GM19468 (cell line): ENCODE measurements around the gene MED22.
A peak's percentile ranks its signal among the peaks of the same experiment; 100 is the strongest.
"Not testable (repeated sequence)": the region's sequence is repeated elsewhere in the genome, so short reads cannot be mapped to it uniquely, and the experiment has no call there.

Experiments
- ATAC-seq: cut with Tn5 transposase; IDR thresholded peaks from one replicate; pipeline ENCODE4 v1.9.1; 2021; ENCODE audit warnings: mild to moderate bottlenecking, moderate library complexity, moderate number of reproducible peaks; ENCODE audit not compliant: unreplicated experiment; ENCODE audit errors: extremely low read depth

Gene MED22

DNA sequence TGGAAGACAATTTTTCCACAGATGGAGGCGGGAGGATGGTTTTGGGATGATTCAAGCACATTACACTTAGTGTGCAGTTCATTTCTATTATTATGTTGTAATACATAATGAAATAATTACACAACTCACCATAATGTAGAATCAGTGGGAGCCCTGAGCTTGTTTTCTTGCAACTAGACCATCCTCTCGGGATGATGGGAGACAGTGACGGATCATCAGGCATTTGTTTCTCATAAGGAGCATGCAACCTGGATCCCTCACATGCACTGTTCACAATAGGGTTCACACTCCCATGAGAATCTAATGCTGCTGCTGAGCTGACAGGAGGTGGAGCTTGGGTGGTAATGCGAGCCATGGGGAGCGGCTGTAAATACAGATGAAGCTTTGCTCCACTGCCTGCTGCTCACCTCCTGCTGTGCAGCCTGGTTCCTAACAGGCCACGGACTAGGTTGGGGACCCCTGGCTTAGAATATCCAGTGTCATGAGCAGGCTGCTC, 29.8 kb upstream of the MED22 start:
- no peak for ATAC-seq

DNA sequence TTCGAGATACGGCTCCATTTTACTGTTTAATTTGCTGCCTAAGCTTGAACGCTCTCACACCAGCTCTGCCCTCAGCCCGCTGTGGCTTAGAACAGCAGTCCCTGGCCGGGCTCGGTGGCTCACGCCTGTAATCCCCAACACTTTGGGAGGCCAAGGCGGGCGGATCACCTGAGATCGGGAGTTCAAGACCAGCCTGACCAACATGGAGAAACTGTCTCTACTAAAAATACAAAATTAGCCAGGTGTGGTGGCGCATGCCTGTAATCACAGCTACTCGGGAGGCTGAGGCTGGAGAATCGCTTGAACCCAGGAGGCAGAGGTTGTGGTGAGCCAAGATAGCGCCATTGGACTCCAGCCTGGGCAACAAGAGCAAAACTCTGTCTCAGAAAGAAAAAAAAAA, 29.3 kb upstream of the MED22 start:
- not testable (repeated sequence) for ATAC-seq

DNA sequence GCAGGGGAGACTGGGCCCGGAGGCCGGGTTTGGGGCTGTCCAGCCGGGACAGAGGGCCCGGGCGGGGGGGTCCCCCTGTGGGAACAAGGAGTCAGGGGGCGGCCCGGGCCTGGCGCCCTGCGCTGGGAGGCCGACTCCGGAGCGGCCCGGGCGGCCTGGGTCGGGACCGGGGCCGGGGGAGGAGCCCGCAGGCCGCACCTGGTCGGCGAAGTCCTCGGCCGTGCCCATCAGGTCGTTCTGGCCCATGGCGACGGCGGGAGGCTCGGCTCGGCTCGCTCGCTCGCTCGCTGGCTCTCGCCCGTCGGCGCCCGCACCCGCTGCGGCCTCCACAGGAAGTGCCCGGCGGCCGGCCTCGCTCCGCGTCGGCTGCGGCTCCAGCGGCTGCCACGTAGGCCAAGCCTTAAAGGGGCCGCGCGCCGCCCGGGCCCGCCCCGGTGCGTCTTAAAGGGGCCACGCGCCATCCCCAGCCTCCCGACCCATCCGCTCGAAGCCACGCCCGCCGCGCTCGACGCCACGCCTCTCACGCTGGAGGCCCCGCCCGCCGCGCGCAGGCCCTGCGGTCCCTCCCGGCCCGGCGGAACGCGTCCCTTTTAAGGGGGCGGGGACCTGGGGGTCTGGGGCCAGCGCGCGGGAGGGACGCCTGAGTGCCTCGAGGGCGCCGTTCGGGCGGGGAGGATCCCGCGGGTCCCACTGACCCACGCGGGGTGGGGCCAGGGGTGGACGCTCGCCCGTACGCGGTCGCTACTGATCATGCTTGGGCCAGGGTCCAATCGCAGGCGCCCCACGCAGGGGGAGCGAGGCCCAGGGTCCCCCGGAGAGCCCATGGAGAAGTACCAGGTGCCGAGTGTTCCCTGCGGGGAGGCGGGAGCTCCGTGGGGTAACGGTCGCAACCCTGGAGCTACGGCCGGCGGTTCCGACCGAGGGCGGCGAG, 28.1 kb upstream of the MED22 start, which contains the start of the genes STKLD1 and SURF4:
STKLD1 (plus strand) TSS at position 643 of the 931 bp plus-strand sequence; CDS start at position 751, 108 bp downstream.
SURF4 (minus strand) TSS at position 337 of the 931 bp plus-strand sequence; CDS start at position 246, 91 bp downstream.
- peak; percentile 75 for ATAC-seq

DNA sequence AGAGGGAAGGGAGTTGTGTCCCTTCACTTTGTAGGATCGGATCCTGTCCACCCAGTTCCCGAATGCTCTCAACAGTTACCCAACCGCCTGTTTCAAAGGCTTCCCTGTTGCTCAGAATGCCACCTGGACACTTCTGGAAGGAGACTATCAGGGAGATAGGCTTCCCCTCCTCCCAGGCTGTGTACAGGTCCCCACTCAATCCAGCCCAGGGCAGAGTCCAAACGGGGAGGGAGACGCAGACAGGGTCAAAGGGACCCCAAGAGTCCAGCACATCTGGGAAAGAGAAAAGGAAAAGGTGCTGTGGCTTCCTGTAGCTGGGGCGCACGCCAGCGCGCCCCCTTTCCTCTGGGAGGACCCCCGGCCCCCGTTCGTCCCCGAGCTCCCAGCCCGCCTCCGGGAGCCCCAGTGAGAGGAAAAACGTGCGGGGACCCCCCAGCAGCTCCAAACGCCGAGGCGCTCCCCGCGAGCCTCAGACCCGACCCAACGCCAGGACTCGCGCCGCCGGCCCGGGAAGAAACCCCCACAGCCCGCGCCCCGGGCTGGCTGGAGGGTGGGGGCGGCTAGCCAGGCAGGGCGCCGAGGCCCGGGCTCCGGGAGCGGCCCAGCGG, 27.3 kb upstream of the MED22 start:
- no peak for ATAC-seq

DNA sequence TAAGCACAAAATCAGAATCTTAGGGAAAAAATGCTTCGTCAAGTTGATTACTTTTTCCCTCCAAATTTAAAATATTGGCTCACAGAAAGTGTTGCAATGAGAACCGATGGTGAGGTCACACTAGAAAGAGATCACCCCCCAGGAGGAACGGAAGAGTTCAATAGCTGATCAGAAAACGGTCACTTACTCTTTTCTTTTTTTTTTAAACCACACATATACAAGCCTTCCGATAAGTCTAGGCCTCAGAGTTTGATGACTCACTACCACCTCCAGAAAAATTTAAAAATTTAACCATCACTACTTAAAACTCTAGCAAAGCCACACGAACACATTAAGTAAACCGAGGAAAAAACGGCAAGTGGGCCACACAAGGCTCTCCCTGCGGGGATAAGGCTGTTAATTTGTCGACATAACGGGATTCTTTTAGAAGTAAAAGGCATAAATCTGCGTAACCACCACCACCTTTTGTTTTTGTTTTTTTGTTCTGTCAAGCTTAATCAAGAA, 26.7 kb upstream of the MED22 start:
- ATAC-seq, result no peak

DNA sequence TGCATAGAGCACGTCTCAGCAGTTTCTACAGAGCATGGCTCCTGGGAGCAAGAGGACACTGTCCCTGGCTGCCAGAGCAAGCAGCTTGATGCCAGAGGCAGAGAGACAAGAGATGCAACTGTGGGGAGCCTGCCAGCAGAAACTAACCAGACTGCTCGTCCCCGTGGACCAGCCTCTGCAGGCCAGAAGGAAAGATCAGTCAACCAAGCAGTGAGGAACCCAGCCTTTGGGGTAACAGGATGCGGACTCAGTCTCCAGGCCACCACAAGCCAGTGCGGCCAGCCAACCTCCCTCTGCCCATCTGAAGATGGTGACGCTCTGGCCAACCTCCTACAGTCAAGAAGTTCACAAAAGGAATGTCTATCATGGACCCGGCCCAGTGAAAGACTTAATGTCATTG, 24.2 kb upstream of the MED22 start:
- ATAC-seq, result no peak

DNA sequence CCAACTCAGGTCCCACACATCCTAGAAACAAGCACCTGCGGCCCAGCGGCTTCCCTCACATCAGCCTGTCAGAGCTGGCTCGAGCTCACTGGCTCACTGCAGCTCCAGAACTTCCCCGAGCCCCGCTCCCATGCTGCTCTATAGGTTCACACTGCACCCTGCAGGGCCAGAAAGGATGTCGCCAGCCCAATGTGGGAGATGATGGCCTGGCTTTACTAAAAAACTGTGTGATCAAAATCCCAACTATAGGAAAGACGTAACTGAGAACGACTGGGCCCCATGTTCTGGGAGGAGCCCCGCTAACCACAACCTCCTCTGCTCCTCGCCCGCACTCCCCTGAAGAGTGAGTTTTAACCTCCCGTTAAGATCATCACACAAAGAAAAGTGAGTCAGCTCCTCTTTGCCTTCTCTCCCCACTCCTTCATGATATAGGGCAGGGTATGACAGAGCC, 23.4 kb upstream of the MED22 start:
- no peak for ATAC-seq

DNA sequence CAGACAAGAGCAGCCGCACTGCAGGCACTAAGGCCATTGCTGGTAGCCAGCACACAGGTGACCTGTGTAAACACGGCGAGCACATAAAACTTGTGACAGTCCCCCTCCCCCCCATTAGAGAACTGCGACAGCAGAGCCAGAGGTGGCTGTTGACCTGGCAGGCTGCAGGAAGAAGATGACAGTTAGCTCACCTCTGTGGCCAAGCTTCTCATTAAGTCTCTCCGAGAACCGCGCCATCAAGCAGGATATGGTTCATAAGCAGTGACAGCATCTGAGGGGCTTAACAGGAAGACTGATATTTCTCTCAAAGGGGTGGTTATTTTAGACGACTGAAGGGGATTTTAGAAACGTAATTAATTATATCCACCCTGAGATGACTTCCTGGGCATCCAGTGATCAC, 22.8 kb upstream of the MED22 start:
- no peak for ATAC-seq

DNA sequence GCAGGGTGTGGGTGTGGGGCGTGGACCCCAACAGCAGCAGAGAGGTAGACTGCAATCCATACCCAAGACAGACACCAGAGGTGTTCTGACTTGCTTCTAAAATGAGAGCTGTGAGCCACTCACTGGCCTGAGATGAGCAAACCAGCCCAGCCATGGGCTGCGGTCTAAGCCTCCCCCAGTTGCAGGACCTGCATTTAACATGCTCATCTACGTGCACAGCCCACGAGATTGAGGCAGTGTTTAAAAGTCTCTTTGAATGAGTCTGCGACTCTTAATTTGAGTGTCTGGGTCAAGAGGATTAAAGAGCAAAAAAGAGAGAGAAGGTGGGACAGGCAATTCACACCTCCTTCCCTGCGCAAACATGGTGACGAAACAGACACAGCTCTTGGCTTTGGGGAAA, 22.0 kb upstream of the MED22 start:
- no peak for ATAC-seq

DNA sequence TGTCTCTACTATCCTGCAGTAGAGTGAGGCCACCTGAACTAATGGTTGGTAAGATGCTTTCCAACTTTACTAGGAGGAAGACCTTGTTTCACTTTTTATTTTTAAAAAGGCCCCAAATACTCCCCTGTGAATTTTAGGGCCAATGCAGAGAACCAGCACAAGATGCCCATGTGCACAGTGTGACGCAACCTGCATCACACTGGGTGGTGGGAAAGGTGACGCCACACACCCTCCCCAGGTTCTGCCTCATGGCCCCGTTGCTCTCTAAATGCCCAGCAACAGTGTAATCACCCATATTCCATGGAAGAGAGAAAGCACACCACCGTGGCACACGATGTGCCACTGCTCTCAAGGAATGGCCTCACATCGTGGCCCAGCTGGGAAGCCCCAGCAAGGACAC, 21.5 kb upstream of the MED22 start:
- ATAC-seq, result no peak

DNA sequence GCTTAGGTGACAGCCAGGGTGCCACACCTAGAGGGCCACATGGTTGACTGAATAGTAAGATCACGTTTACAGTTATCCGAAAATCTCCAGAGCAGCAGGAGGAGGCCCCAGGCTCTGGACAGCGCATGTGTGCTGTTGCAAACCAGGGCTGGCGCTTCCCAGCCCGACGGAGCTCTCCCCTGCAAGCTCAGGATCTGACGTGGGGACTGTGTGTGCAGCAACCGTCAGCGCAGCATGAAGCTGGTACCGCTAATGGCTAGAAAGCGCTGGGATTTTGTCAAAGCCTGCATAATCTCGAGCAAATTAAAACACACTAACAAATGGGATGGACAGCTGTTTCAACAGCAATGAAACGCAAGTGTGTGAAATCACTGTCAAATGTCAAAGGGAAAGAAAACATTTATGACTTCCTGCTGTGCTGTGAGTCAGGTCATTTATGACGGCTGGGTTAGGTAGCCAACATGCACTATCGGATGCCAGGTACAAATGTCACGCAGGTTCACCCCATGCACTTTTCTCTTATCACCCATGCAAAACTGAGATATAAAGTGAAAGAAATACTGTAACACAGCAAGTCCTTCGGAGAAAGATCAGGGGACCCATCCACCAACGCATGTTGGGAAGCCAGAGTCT, 20.4 kb upstream of the MED22 start:
- no peak for ATAC-seq

DNA sequence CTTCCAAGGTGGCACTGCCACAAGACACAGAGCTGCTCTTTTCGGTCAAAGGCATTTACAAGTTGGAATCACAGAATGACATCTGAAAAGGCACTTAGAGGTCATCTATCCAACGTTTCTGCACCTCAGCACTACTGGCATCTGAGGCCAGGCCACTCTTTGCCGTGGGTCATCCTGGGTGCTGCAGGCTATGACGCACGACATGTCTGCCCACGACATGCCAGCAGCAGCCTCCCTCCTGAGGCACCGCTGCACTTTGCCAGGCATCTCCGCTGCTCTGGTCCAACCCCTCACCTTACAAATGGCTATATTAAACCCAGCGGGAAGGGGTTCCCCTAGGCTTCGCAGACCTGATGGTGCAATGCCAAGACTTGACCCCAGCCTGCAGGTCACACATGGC, 19.8 kb upstream of the MED22 start:
- no peak for ATAC-seq

DNA sequence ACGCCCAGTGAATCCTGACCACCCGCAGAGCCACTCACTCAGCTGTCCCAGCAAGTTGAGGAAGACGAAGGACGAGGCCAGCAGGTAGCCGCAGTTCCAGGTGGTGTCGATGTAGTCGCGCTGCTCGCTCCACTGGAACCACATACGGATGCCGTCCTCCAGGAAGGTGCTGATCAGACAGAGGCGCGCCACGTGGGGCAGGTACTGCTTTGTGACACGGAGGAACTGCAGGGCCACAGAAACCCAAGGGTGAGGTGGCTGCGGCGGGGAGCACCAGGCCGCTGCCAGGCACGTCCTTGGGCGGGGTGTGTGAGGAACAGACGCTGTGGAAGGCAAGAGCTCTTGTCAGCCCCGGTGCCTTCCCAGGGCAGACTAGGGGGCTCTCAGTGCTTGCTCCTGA, 19.3 kb upstream of the MED22 start:
- no peak for ATAC-seq

DNA sequence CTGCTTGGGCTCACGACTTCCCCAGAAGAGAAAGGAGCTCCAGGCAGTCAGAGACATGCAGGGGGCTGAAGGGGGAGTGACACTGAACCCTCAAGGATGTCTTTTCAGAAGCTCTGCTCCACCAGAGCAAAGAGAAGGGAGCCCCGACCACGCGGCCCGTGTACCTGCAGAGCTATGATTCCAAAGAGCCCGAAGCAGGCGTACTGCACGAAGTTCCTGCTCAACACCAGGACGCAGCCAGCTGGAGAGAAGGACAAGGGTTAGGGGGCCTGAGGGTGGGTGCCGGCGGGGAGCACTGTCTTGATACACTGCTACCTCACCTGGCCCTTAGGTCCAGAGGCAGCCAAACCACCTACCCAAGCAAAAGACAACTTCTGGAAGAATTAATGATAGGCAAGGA, 18.5 kb upstream of the MED22 start:
- ATAC-seq, result no peak

DNA sequence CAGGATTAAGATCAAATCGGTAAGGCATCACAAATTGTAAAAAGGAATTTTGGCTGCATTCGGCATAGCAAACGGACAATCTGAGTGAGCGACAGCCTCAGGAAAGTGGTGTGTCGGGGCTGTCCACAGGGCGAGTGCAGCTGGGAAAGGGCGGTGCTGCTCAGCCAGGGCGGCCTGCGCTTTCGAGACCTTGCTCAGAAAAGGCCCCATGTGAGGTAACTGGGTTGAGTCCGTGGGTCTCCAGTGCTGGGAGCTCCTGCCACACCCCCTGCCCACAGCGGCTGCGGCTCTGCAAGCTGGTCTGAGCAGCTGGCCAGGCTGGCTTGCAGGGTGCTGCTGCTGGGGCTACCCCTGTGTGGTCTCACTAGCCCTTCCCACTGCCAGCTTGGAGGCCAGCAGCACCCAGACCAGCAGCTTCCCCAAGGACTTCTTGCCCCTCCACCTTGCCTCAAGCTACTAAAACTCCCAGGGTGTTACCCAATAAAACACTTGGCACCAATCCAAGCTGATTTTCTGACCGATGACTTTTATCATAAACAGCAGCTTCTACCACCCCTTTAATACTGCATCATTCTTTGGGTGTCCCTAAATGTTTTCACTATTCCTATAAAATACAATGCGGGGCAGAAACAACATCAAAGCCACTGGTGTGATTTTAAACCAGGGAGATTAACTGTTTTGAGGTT, 14.6 kb upstream of the MED22 start:
- ATAC-seq, result no peak

DNA sequence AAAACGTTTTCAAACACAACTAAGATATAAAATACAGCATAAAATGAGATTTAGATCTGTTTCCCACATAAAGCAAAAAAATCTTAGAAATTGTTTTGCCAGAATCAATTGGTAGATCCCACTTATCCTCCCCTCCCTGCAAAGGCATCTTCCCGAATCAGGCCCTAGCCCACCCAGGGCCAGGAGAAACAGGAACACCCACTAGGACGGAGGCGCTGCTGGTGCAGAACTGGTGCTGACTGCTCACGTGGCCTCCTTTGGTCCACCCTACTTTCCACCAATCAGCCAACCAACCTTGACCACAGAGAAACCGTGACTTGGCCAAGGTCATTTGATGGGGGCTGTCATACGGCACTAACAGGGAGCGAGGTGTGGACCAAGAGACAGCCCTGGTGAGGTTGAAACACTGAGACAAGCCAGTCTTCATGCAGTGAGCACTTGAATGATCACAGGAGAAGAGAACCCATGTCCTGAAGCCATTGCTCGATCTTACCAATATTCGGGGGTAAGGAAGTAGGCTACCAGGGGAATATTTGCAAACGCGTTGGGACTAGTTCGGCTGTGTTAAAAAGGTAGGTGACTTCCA, 13.7 kb upstream of the MED22 start:
- ATAC-seq, result no peak

DNA sequence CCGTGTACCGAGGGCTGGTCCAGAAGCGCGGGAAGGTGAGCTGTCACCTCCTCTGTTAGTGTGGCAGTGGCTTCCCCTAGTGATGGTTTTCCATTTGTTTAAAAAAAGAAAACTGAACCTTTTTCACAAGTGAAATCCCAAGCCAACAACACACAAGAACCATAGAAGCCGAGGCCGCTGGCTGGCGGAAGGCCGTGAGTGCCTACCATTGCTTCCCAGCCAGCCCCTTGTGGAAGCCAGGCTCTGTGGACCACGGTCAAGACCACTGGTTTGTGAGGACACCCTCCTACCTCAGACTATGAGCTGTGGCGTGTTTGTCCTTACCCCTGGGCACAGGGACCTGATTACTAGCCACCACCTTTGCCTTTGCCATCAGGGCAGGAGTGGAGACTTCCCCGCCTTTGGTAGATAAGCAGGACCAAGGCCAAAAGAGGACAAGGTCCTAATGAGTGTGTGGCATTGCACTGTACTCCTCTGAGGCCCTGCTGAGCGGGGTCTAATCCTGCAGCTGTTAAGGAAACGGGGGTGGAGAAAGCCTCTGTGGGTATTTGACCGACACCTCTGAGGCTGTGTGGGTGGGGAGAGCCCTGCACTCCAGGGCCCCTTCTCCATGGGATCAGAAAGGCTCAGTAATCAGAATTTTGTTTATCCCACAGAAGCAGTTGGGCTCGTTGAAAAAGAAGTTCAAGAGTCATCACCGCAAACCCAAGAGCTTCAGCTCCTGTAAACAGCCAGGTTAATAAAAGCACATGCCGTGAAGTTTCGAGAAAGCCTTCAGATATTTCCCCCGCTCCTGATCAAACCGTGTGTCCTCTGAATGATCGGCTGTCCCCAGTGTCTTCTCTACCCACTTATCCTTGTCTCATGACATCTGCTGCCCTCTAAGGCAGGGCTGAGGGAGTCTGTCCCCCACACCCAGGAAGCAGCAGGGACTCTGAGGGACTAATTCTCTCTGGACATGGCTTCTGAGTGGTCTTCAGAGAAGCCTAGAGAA, 12.8 kb upstream of the MED22 start:
- ATAC-seq, result no peak

DNA sequence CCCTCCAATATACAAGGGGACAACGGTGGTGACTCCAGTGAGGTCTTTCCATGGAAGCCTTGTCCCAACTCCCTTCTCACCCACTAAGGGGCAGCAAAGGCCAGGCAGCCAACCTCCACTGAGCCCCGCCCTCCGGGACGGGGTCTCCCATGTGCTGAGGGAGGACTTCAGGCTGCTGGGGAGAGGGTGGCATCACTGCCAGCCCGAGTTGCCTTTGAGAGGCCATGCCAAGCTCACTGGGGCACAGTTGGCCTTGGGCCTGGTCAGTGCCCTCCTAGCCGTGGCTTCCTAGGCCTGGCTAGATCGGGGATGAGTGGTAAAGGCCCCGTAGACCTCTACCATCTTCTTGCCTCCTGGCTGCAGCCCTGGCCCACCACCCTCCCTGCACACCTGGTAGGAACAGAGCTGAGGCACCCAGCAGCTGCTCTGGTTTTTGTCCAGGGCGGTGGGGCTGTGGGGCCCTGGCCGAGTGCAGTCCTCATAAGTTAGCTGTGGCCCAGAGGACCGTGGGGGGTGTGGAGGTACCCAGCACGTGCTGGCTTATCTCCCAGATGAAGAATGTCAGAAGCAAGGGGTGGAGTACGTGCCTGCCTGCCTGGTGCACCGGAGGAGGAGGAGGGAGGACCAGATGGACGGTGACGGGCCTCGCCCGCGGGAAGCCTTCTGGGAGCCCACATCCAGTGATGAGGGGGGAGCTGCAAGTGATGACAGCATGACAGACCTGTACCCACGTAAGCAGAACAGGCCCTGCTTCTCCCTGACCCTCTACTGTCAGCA, 11.7 kb upstream of the MED22 start:
- ATAC-seq, result no peak
